DMS114 treated with DMSO at 0.1 percent for 48 hours (cell line): ENCODE measurements around the gene HS2ST1.
"Not testable (repeated sequence)": the region's sequence is repeated elsewhere in the genome, so short reads cannot be mapped to it uniquely, and the experiment has no call there.

Source experiments
- DNase-seq: peaks from one replicate; lab custom pipeline; 2025; ENCODE audit not compliant: unreplicated experiment; lab: John Stamatoyannopoulos, UW

The HS2ST1 gene

GRCh38 chr1:87004857-87005256 lies 90.4 kb downstream of the HS2ST1 start:
- no peak for DNase-seq

- no peak for DNase-seq
Observed at GRCh38 chr1:87007323-87007722, 92.9 kb downstream of the HS2ST1 start.

GRCh38 chr1:87013385-87013784 lies 99.0 kb downstream of the HS2ST1 start:
- not testable (repeated sequence) for DNase-seq

- no peak for DNase-seq
Observed at GRCh38 chr1:87017998-87018672, 103.7 kb downstream of the HS2ST1 start.

- no peak for DNase-seq
Observed at GRCh38 chr1:87023326-87023725, 108.9 kb downstream of the HS2ST1 start.

GRCh38 chr1:87024936-87025540 lies 110.6 kb downstream of the HS2ST1 start:
- peak; percentile 55 for DNase-seq

- DNase-seq = not testable (repeated sequence)
Observed at GRCh38 chr1:87027561-87027960, 113.1 kb downstream of the HS2ST1 start.

- DNase-seq = no peak
Observed at GRCh38 chr1:87028576-87028975, 114.1 kb downstream of the HS2ST1 start.

GRCh38 chr1:87030740-87031690 lies 116.6 kb downstream of the HS2ST1 start:
- DNase-seq = no peak

- DNase-seq = no peak
Observed at GRCh38 chr1:87034351-87034750, 119.9 kb downstream of the HS2ST1 start.

- no peak for DNase-seq
Observed at GRCh38 chr1:87039096-87039495, 124.7 kb downstream of the HS2ST1 start.

- DNase-seq = no peak
Observed at GRCh38 chr1:87042111-87042811, 127.8 kb downstream of the HS2ST1 start.

- no peak for DNase-seq
Observed at GRCh38 chr1:87044424-87044823, 130.0 kb downstream of the HS2ST1 start.

- DNase-seq = no peak
Observed at GRCh38 chr1:87044840-87045239, 130.4 kb downstream of the HS2ST1 start.

GRCh38 chr1:87045761-87046304 lies 131.4 kb downstream of the HS2ST1 start:
- DNase-seq = no peak

- DNase-seq = no peak
Observed at GRCh38 chr1:87046951-87047350, 132.5 kb downstream of the HS2ST1 start.

GRCh38 chr1:87048237-87048636 lies 133.8 kb downstream of the HS2ST1 start:
- DNase-seq = no peak

GRCh38 chr1:87051965-87052364 lies 137.5 kb downstream of the HS2ST1 start:
- DNase-seq = no peak

GRCh38 chr1:87052400-87052799 lies 138.0 kb downstream of the HS2ST1 start:
- DNase-seq = no peak

GRCh38 chr1:87052961-87053360 lies 138.5 kb downstream of the HS2ST1 start:
- DNase-seq = no peak

GRCh38 chr1:87053446-87053845 lies 139.0 kb downstream of the HS2ST1 start:
- DNase-seq = no peak
